ENCODE results near the gene GSTK1. TPM values are rescaled to one million over a fixed set of nuclear protein-coding genes. Genes with fewer than 3 reads are reported as not detected.

GSTK1 gene
- total and polyA plus RNA-seq, 9 of the 15 experiments (the other 6 are each of a cell fraction or from before 2014, with no cell fraction given): 155 to 441 (median 233) TPM

GRCh38 chr7:143295870-143296269 lies 32.6 kb downstream of the GSTK1 start (continued):
- TF ChIP-seq SMARCE1 (IDR thresholded peaks at IDR 0.05): peak; percentile 78; the same call in 1 of the 2 replicates
- TF ChIP-seq SRF (CRISPR knock-in tag; IDR thresholded peaks at IDR 0.05): peak; percentile 25 to 92; a peak in 3 of 4 replicates
- no peak for TF ChIP-seq ZNF12 (CRISPR knock-in tag; IDR thresholded peaks at IDR 0.05)
- peak; percentile 61 for TF ChIP-seq MEIS2 (IDR thresholded peaks at IDR 0.05; ENCODE audit: partially characterized antibody)
- TF ChIP-seq, protein P1, sequence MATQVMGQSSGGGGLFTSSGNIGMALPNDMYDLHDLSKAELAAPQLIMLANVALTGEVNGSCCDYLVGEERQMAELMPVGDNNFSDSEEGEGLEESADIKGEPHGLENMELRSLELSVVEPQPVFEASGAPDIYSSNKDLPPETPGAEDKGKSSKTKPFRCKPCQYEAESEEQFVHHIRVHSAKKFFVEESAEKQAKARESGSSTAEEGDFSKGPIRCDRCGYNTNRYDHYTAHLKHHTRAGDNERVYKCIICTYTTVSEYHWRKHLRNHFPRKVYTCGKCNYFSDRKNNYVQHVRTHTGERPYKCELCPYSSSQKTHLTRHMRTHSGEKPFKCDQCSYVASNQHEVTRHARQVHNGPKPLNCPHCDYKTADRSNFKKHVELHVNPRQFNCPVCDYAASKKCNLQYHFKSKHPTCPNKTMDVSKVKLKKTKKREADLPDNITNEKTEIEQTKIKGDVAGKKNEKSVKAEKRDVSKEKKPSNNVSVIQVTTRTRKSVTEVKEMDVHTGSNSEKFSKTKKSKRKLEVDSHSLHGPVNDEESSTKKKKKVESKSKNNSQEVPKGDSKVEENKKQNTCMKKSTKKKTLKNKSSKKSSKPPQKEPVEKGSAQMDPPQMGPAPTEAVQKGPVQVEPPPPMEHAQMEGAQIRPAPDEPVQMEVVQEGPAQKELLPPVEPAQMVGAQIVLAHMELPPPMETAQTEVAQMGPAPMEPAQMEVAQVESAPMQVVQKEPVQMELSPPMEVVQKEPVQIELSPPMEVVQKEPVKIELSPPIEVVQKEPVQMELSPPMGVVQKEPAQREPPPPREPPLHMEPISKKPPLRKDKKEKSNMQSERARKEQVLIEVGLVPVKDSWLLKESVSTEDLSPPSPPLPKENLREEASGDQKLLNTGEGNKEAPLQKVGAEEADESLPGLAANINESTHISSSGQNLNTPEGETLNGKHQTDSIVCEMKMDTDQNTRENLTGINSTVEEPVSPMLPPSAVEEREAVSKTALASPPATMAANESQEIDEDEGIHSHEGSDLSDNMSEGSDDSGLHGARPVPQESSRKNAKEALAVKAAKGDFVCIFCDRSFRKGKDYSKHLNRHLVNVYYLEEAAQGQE (IDR thresholded peaks at IDR 0.05; ENCODE audit: borderline replicate concordance): no peak
- TF ChIP-seq, protein P1 (CRISPR knock-in tag; IDR thresholded peaks at IDR 0.05; ENCODE audit: low read depth): no peak
- 0 out of 2 replicates have a peak, but pooled peaks have one; percentile 28 for TF ChIP-seq DPF2 (IDR thresholded peaks at IDR 0.05)
- TF ChIP-seq ZNF449 (CRISPR knock-in tag; IDR thresholded peaks at IDR 0.05): no peak
- TF ChIP-seq, protein P2, sequence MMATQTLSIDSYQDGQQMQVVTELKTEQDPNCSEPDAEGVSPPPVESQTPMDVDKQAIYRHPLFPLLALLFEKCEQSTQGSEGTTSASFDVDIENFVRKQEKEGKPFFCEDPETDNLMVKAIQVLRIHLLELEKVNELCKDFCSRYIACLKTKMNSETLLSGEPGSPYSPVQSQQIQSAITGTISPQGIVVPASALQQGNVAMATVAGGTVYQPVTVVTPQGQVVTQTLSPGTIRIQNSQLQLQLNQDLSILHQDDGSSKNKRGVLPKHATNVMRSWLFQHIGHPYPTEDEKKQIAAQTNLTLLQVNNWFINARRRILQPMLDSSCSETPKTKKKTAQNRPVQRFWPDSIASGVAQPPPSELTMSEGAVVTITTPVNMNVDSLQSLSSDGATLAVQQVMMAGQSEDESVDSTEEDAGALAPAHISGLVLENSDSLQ (IDR thresholded peaks at IDR 0.05): peak; percentile 6; the same call in 1 of the 2 replicates
- peak; percentile 9; the same call in 1 of the 2 replicates for TF ChIP-seq C11orf30 (IDR thresholded peaks at IDR 0.05; ENCODE audit: low read depth)
- peak; percentile 61; the same call in 1 of the 2 replicates for TF ChIP-seq JUN (IDR thresholded peaks at IDR 0.05; ENCODE audit: borderline replicate concordance, low read depth, low read length)
- TF ChIP-seq JUN (CRISPR knock-in tag; IDR thresholded peaks at IDR 0.05; ENCODE audit: borderline replicate concordance): no peak
- TF ChIP-seq, protein P3, sequence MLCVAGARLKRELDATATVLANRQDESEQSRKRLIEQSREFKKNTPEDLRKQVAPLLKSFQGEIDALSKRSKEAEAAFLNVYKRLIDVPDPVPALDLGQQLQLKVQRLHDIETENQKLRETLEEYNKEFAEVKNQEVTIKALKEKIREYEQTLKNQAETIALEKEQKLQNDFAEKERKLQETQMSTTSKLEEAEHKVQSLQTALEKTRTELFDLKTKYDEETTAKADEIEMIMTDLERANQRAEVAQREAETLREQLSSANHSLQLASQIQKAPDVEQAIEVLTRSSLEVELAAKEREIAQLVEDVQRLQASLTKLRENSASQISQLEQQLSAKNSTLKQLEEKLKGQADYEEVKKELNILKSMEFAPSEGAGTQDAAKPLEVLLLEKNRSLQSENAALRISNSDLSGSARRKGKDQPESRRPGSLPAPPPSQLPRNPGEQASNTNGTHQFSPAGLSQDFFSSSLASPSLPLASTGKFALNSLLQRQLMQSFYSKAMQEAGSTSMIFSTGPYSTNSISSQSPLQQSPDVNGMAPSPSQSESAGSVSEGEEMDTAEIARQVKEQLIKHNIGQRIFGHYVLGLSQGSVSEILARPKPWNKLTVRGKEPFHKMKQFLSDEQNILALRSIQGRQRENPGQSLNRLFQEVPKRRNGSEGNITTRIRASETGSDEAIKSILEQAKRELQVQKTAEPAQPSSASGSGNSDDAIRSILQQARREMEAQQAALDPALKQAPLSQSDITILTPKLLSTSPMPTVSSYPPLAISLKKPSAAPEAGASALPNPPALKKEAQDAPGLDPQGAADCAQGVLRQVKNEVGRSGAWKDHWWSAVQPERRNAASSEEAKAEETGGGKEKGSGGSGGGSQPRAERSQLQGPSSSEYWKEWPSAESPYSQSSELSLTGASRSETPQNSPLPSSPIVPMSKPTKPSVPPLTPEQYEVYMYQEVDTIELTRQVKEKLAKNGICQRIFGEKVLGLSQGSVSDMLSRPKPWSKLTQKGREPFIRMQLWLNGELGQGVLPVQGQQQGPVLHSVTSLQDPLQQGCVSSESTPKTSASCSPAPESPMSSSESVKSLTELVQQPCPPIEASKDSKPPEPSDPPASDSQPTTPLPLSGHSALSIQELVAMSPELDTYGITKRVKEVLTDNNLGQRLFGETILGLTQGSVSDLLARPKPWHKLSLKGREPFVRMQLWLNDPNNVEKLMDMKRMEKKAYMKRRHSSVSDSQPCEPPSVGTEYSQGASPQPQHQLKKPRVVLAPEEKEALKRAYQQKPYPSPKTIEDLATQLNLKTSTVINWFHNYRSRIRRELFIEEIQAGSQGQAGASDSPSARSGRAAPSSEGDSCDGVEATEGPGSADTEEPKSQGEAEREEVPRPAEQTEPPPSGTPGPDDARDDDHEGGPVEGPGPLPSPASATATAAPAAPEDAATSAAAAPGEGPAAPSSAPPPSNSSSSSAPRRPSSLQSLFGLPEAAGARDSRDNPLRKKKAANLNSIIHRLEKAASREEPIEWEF (CRISPR knock-in tag; IDR thresholded peaks at IDR 0.05): no peak

Data from K562 (cell line).